GDM1 (cell line): ENCODE results near the gene TLDC2.
"Not testable (repeated sequence)": the region's sequence is repeated elsewhere in the genome, so short reads cannot be mapped to it uniquely, and the experiment has no call there.

Experiments used
- DNase-seq: peaks from one replicate; lab custom pipeline; 2025; lab: John Stamatoyannopoulos, UW

The TLDC2 gene

DNA sequence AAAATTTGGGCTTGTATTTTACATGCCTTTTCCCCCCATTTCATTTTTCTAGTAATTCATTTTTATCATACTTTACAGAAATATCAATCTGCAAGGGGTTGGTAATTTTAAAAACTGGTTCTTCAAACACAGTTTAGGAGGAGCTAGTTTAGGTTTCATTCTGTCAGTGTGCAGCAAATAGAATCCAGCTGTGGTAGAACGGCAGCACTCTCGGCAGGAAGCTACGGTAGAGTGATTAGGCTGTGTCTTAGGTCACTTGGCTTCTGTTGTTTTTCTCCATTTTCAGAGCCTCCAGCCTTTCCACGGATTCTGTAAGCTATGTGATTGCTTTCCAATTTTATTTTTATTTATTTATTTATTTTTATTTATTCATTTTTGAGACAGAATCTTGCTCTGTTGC is 32.7 kb downstream of the TLDC2 start:
- DNase-seq: no peak

DNA sequence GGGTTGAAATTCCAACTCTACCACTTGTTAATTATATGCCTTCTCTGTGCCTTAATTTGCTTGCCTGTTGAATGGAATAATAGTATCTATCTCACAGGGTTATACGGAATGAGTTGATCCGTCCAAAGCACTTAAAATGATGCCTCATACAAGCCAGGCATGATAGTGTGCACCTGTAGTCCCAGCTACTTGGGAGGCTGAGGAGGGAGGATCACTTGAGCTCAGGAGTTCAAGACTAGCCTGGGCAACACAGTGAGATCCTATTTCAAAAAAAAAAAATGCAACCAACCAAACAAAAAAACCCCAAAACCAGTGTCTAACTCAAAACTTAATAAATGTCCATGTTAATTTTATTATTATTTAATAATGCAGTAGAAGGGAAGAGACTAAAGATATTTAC is 40.3 kb downstream of the TLDC2 start:
- no peak for DNase-seq

DNA sequence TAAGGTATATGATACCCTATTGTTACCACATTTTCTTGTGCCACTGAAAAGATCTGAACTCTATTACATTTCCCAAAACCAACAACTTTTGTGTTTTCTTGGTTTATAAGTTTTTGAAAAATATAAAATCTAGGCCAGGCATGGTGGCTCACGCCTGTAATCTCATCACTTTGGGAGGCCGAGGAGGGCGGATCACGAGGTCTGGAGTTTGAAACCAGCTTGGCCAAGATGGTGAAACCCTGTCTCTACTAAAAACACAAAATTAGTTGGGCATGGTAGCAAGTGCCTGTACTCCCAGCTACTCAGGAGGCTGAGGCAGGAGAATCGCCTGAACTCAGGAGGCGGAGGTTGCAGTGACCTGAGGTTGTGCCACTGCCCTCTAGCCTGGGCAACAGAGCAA is 41.3 kb downstream of the TLDC2 start:
- no peak for DNase-seq

DNA sequence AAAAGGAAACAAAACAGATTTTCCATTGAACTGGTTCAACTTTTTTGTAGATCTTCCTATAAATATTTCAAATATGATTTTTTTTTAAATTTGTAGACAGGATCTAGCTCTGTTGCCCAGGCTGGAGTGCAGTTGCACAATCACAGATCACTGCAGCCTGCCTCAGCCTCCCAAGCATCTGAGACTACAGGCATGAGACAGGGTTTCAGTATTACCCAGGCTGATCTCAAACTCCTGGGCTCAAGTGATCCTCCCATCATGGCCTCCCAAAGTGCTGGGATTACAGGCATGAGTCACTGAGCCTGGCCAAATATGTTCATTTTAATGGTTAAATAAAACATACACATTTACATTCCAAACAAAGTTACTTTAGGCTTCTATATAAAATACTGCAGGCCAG is 42.0 kb downstream of the TLDC2 start:
- DNase-seq: no peak

DNA sequence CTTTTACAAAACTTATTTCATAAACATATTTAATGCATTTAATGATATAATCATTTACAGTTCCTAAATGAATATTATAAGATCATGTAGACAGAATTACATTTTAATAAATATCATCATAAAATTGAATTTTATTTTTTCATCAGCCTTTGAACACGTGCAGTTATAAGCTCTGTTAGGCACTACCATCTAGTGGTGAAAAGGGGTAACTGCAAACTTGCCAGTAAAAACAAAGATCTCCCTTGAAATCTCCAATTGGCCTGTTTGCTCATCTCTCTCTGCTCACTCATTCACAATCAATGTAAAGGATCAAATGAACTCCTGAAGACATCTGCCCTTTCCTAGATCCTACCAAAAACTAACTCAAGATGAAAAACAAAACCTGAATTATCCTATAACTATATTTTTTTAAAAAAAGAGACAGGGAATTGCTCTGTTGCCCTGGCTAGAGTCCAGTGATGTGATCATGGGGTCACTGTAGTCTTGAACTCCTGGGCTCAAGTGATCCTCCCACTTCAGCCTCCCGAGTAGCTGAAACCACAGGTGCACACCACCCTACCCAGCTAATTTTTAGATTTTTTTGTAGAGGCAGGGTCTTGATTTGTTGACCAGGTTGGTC is 43.9 kb downstream of the TLDC2 start:
- DNase-seq: peak; percentile 27

DNA sequence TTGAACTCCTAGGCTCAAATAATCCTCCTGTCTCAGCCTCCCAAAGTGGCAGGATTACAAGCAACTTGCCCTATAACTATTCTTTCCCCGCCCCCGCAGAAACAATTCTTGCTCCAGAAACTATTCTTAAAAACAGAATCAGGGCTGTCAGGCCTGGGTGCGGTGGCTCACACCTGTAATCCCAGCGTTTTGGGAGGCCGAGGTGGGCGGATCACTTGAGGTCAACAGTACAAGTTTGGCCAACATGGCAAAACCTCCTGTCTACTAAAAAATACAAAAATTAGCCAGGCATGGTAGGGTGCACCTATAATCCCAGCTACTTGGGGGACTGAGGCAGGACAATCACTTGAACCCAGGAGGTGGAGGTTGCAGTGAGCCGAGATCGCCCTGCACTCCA is 44.4 kb downstream of the TLDC2 start:
- no peak for DNase-seq

DNA sequence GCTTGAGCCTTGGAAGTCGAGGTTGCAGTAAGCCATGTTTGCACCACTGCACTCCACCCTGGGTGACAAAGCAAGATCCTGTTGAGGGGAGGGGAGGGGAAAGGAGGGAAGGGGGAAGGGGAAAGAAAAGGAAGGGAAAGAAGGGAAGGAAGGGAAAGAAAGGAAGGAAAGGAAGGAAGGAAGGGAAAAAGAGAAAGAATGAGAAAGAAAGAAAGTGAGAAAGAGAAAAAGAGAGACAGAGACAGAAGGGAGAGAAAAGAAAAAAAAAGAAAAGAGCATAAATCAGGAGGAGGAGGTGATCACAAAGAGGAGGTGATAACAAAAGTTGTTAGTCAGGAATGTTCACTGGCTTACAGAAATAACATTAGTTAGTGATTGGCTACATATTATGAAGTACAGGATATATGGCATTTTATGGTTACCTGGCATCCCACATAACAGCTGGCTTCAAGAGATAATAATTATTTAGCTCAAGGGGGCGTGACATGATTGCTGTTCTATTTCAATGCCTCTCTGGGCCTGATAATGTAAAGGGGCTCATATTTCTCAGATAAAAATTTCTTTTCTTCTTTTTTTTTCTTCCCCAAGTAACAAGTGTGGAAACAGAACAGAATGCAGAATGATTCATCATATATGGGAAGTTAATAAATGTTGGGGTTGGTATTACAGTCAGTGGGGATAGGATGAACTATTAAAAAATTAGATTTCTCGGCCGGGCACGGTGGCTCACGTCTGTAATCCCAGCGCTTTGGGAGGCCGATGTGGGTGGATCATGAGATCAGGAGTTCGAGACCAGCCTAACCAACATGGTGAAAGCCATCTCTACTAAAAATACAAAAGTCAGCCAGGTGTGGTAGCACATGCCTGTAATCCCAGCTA is 48.5 kb downstream of the TLDC2 start:
- DNase-seq: no peak

DNA sequence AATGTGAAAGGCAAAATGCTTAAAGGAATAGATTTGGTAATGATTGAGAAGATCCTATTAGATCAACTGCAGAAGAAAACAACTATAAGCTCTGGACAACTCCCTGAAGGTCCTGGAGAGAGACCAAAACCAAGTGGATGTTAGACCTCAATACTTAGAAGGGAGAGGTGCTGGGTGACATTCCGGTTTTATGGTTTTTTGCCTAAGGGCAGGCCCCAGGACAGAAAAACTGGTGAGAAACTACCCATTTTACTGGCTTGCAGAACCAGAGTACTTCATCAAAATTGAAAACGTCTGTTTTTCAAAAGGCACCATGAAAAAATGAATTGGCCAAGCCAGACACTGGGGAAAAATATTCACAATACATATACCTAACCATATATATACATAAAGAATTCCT is 49.3 kb downstream of the TLDC2 start:
- DNase-seq: no peak

DNA sequence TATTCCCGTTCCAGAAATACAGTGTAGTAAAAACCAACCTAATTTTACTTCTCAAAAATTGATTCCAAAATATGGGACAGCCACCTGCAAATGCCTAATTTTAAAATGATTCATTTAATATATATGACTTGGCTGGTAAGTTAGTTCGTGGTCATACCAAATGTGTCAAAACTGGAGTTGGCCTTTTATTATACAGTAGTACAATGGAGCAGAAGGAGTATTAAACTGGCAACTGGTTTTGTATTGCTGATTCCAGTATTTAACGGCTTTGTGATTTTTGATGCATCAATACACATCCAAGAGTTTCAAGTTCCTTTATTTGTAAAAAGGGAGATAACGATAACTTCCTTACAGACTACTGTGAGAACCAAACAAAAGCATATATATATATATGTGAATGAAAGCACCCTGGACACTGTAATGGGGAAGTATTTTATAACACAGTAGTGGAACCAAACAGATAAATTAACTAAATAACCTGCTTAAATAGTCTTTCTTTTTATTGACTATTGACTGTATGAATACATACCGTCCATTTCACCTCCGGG is 50.8 kb downstream of the TLDC2 start:
- DNase-seq: no peak

DNA sequence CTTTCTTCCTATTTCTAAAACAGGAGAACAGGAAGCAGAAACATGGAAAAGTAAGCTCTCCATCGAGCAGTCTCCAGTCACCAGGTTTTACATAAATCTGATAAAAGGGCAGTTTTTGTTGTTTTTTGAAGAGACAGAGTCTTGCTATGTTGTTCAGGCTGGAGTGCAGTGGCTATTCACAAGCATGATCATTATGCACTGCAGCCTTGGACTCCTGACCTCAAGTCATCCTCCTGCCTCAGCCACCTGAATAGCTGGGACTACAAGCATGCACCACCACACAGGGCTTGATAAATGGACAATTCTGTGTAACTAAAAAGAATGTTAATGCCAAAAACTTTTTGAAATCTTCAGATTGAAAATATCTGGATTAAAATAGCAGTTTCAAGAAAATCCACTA is 51.8 kb downstream of the TLDC2 start:
- no peak for DNase-seq

DNA sequence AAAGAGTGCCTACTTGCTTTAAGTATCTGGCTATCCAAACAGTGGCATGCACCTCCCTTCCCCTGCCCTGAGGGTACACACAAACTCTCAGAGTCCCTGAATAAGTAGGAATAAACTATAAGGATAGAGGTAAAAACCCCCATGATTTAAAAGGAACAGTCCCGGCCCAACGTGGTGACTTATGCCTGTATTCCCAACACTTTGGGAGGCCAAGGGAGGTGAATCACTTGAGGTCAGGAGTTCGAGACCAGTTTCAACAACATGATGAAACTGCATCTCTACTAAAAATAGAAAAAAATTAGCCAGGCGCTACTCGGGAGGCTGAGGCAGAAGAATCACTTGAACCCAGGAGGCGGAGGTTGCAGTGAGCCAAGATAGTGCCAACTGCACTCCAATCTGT is 53.4 kb downstream of the TLDC2 start:
- DNase-seq: no peak

DNA sequence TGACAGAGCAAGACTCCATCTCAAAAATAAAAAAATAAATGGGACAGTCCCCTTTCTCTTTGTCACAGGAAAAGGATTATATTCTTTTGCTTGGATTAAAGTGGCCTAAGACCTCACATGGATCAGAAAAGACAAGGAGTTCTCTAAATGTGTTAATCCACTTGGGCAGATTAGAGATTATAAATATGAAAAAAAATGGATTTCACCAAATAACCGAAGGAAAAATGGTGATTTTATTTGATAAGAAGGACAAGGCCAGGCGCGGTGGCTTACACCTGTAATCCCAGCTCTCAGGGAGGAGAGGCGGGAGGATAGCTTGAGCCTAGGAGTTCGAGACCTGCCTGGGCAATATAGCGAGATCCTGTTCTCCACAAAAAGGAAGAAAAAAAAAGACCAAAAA is 53.8 kb downstream of the TLDC2 start:
- no peak for DNase-seq

DNA sequence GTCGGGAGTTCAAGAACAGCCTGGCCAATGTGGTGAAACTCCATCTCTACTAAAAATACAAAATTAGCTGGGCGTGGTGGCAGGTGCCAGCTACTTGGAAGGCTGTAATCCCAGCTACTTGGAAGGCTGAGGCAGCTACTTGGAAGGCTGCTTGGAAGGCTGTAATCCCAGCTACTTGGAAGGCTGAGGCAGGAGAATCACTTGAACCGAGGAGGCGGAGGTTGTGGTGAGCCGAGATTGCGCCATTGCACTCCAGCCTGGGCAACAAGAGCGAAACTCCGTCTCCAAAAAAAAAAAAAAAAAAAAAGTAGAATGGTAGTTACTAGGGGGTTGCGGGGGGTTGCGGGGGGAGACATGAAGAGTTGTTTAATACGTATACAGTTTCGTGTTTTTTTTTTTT is 56.1 kb downstream of the TLDC2 start:
- DNase-seq: not testable (repeated sequence)

DNA sequence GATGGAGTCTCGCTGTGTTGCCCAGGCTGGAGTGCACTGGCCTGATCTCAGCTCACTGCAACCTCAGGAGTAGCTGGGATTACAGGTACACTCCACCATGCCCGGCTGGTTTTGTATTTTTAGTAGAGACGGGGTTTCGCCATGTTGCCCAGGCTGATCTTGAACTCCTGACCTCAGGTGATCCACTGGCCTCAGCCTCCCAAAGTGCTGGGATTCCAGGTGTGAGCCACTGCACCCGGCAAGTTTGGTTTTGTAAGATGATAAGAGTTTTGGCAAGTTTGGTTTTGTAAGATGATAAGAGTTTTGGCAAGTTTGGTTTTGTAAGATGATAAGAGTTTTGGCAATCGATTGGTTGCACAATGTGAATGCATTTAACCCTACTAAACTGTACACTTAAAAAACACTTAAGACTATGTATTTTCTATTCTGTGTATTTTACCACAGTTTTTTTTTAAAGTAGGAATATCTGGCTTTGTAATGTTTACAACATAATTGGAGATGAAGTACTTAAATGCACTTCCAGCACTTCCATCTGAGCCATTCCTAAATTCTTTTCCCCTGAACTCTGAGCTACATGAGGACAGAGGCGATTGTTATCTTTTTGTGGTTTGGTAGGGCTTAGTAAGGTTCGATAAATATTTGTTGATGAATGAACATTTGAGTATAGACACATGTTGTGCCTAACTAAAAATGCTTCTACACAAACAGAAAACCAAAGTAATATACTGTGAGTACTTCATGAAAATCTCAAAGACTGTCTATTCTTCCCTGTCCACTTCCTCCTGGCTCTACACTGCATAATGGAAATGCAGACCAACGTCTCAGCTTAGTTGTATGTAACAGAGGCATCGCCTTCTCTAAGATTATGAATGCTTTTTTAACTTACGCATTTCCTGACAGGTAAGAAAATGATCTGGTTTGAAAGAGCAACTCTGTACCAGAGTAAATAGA is 56.8 kb downstream of the TLDC2 start:
- no peak for DNase-seq

DNA sequence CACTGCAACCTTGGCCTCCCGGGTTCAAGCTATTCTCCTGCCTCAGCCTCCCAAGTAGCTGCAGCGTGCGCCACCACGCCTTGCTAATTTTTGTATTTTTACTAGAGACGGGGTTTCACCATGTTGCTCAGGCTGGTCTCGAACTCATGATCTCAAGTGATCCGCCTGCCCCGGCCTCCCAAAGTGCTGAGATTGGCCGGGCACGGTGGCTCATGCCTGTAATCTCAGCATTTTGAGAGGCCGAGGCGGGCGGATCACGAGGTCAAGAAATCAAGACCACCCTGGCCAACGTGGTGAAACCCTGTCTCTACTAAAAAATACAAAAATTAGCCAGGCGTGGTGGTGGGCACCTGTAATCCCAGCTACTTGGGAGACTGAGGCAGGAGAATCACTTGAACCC is 57.6 kb downstream of the TLDC2 start:
- DNase-seq: not testable (repeated sequence)

DNA sequence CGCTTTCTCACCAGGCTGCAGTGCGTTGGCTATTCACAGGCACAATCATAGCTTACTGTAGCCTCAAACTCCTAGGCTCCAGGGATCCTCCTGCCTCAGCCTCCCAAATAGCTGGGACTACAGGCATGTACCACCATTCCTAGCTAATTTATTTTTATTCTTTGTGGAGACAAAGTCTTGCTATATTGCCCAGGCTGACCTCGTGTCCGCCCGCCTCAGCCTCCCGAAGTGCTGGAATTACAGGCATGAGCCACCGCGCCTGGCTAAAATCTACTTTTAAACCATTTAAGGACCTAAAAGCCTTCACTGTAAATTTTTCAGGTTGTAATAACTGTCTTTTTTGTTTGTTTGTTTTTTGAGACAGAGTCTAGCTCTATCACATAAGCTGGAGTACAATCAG is 60.4 kb downstream of the TLDC2 start:
- DNase-seq: no peak

DNA sequence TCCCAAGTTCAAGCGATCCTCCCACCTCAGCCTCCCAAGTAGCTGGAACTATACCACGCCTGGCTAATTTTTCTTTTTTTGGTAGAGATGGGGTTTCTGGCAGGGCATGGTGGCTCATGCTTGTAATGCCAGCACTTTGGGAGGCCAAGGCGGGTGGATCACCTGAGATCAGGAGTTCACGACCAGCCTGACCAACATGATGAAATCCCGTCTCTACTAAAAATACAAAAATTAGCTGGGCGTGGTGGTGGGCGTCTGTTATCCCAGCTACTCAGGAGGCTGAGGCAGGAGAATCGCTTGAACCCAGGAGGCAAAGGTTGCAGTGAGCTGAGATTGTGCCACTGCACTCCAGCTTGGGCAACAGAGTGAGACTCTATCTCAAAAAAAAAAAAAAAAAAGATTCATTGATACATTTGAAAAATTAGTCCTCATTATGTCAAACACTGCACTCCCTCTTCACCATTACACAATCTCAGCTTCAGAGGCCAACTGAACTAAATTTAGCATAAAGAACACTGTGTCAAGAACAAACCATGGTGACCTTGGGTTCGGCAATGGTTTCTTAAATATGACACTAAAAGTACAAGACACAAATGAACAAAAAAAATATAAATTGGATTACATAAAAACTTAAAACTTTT is 60.9 kb downstream of the TLDC2 start:
- not testable (repeated sequence) for DNase-seq

DNA sequence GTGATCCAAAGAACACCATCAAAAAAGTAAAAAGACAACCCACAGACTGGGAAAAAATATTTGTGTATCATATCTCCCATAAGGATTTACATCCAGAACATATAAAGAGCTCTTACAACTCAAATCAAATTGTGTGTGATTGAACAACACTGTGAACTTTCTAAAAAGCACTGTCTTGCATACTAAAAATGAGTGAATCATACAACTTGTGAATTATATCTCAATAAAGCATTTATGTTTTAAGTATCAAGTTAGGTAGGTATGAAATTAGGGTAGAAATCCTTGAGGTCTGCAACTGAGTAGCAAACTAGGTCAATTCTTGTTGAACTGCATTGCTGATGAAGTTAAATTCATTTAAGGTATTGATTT is 61.4 kb downstream of the TLDC2 start:
- DNase-seq: no peak

DNA sequence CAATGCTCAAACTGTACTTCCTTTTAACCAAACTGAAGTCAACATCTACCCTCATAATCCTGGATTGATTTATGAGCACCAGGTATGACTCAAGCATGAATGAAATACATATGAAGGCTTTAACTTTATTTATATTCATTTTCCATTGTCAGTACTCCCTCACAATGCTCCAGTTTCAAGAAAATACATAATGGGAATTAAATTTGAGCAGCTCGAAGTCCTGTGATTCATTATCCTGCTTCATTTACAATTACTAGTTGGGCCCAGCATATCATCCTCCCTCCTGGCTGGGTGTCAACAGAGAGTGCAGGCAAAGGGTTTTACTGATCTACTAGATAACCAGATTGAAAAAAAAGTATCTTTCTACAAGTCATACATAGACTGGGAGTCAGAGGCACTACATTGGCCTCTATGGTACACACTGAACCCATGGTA is 65.5 kb downstream of the TLDC2 start:
- DNase-seq: no peak
